ENCODE results near the gene AGO3. TPM values are rescaled to one million over a fixed set of nuclear protein-coding genes. Genes with fewer than 3 reads are reported as not detected.
"Not testable (repeated sequence)": the region's sequence is repeated elsewhere in the genome, so short reads cannot be mapped to it uniquely, and the experiment has no call there.

AGO3 gene
- total RNA-seq, 1 experiment from 2014 or later = 28.5 TPM

DNA sequence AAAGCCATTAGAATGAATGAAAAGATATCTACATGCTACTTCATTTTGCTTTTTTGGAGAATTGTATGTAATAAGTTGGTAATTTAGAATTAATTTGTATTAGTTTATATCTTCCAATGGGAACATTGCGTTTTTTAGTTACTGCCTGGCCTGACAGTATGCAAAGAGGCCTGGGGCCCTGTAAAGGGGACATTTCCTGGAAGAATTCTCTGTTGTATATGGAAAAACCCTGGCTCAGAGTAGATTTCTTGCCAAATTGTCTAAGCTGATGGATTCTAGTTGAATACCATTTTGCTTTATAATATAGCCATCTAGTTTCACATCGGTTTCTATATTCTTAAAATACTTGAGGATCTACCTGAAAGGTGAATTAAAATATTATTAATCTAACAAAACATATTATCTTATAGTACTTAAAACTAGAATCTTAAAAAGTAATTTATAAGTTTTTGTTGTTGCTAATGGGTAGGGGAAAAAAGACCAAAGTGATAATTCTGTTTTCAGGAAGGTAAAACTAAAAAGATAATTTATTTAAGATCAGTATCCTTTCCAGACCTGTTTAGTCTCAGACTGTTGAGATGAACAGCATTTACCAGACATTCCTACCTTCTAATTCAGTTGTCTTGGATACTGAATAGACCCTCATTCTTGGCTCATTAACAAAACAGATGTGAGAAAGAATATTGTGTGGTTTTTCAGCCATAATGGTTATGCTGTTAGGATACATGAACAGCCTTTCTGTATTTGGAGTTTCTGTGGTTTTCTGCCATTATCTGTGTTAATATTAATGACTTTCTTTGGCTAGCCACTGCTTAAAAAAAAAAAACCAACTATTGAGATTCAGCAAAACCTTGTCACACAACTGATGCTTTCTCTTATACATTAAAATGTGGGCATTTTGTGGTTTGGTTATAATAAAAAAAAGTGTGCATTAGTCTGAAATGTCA is 4.8 kb downstream of the AGO3 start:
- DNase-seq = no peak
- H3K27me3 ChIP-seq (ENCODE audit: control insufficient read depth, insufficient read depth, low read length) = no peaks in the 10 kb centered on the region
- H3K4me3 ChIP-seq (ENCODE audit: insufficient read depth, low read depth, low read length) = no peak overlapping the region
- no peaks in the 10 kb centered on the region for H3K36me3 ChIP-seq (replicated peaks; ENCODE audit: control insufficient read depth, insufficient read depth, low read length)

DNA sequence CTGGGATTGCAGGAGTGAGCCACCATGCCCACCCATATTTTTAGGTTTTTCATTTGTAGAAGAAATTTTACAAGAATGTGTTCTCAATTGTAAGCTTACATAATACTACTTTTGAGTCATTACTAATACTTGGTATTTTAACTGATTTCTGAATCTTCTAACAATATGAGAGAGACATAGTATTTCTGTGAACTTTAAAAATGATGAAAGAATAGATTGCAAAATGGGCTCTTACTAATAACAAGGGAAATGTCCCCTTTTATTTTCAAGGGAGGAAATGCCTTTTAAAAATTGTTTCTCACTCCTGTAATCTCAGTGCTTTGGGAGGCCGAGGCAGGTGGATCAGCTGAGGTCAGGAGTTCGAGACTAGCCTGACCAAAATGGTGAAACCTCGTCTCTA is 5.9 kb downstream of the AGO3 start:
- H3K36me3 ChIP-seq (replicated peaks; ENCODE audit: control insufficient read depth, insufficient read depth, low read length) = no peaks in the 10 kb centered on the region

GRCh38 chr1:35939484-35939883 is 8.6 kb downstream of the AGO3 start:
- H3K4me3 ChIP-seq (ENCODE audit: insufficient read depth, low read depth, low read length) = no peak overlapping the region
- no peaks in the 10 kb centered on the region for H3K36me3 ChIP-seq (replicated peaks; ENCODE audit: control insufficient read depth, insufficient read depth, low read length)
- no peak for DNase-seq
- no peaks in the 10 kb centered on the region for H3K27me3 ChIP-seq (ENCODE audit: control insufficient read depth, insufficient read depth, low read length)

More for the DNA sequence above, 5.9 kb downstream of the AGO3 start:
- Histone ChIP-seq H3K27me3 (ENCODE audit: control insufficient read depth, insufficient read depth, low read length) (no peaks in the 10 kb centered on the region), H3K4me3 (ENCODE audit: insufficient read depth, low read depth, low read length) (no peak overlapping the region)
- no peak for DNase-seq

DNA sequence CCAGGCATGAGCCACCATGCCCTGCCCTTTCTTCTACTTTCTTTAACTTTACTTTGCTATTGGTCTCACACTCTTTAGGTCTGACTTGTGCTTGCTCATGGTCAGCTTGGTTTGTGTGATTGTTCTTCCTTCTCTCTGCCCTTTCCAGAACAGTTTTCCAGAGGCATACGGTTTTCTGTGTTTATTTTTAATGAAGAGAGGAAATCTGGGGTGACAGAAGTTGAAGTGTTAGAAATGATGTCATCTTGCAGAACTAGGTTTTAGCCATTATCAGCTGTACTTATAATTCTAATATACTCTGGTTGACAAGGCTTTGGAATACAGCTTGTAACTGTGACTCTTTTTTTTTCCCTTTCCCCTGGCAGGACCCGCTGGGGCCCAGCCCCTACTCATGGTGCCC is 14.4 kb downstream of the AGO3 start:
- Histone ChIP-seq H3K36me3 (replicated peaks; ENCODE audit: control insufficient read depth, insufficient read depth, low read length) (no peaks in the 10 kb centered on the region), H3K4me3 (ENCODE audit: insufficient read depth, low read depth, low read length) (no peak overlapping the region), H3K27me3 (ENCODE audit: control insufficient read depth, insufficient read depth, low read length) (no peaks in the 10 kb centered on the region)
- no peak for DNase-seq

GRCh38 chr1:35947547-35947946 is 16.6 kb downstream of the AGO3 start:
- Histone ChIP-seq H3K27me3 (ENCODE audit: control insufficient read depth, insufficient read depth, low read length) (no peaks in the 10 kb centered on the region), H3K36me3 (replicated peaks; ENCODE audit: control insufficient read depth, insufficient read depth, low read length) (no peaks in the 10 kb centered on the region), H3K4me3 (ENCODE audit: insufficient read depth, low read depth, low read length) (no peak overlapping the region)
- no peak for DNase-seq

GRCh38 chr1:35958558-35958957 is 27.7 kb downstream of the AGO3 start:
- no peak for DNase-seq
- H3K4me3 ChIP-seq (ENCODE audit: insufficient read depth, low read depth, low read length) = no peak overlapping the region
- H3K36me3 ChIP-seq (replicated peaks; ENCODE audit: control insufficient read depth, insufficient read depth, low read length) = no peaks in the 10 kb centered on the region
- H3K27me3 ChIP-seq (ENCODE audit: control insufficient read depth, insufficient read depth, low read length) = no peaks in the 10 kb centered on the region

GRCh38 chr1:35959304-35959703 is 28.4 kb downstream of the AGO3 start:
- Histone ChIP-seq H3K4me3 (ENCODE audit: insufficient read depth, low read depth, low read length) (no peak overlapping the region), H3K27me3 (ENCODE audit: control insufficient read depth, insufficient read depth, low read length) (no peaks in the 10 kb centered on the region), H3K36me3 (replicated peaks; ENCODE audit: control insufficient read depth, insufficient read depth, low read length) (no peaks in the 10 kb centered on the region)
- DNase-seq = no peak

DNA sequence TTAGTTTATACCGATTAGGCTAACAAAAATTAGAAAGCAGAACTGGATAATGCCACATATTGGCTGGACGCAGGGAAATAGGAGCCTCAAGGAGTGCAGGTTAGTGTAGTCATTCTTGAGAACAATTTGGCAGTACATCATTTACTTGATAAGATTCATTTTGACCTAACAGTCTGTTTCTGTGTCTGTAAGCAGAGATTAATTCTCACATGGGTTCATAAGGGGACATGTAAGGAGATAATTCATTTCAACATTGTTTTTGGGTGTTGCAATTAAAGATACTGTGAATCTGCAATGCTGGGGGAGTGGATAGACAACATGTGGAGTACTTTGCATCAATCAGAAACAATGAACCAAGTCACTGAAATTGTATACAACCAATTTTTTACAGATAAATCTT is 32.0 kb downstream of the AGO3 start:
- Histone ChIP-seq H3K4me3 (ENCODE audit: insufficient read depth, low read depth, low read length) (no peak overlapping the region), H3K36me3 (replicated peaks; ENCODE audit: control insufficient read depth, insufficient read depth, low read length) (no peaks in the 10 kb centered on the region), H3K27me3 (ENCODE audit: control insufficient read depth, insufficient read depth, low read length) (no peaks in the 10 kb centered on the region)
- DNase-seq = no peak

DNA sequence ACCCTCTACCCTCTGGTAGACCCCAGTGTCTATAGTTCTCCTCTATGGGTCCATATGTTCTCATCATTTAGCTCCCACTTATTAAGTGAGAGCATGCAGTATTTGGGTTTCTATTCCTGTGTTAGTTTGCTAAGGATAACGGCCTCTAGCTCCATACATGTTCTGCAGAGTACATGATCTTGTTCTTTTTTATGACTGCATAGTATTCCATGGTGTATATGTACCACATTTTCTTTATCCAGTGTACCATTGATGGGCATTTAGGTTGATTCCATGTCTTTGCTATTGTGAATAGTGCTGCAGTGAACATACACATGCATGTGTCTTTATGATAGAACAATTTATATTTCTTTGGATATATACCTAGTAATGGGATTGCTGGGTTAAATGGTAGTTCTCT is 33.4 kb downstream of the AGO3 start:
- H3K36me3 ChIP-seq (replicated peaks; ENCODE audit: control insufficient read depth, insufficient read depth, low read length); H3K4me3 ChIP-seq (ENCODE audit: insufficient read depth, low read depth, low read length): not testable (repeated sequence)

DNA sequence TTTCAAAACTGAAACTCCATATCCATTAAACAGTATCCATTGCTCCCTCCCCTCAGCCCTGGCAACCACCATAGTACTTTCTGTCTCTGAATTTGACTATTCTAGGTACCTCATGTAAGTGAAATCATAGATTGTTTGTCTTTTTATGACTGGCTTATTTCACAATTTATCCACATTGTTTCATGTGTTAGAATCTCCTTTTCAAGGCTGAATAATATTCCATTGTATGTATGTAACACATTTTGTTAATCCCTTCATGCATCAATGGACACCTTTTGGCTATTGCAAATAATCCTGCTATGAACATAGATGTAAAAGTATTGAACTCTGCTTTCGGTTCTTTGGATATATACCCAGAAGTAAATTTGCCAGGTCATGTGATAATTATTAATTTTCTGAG is 37.5 kb downstream of the AGO3 start:
- DNase-seq = no peak
- Histone ChIP-seq H3K4me3 (ENCODE audit: insufficient read depth, low read depth, low read length) (no peak overlapping the region), H3K27me3 (ENCODE audit: control insufficient read depth, insufficient read depth, low read length) (no peaks in the 10 kb centered on the region), H3K36me3 (replicated peaks; ENCODE audit: control insufficient read depth, insufficient read depth, low read length) (no peaks in the 10 kb centered on the region; the same call in 1 of the 2 replicates)

More for the DNA sequence above, 33.4 kb downstream of the AGO3 start:
- not testable (repeated sequence) for DNase-seq; H3K27me3 ChIP-seq (ENCODE audit: control insufficient read depth, insufficient read depth, low read length)

GRCh38 chr1:35971601-35972000 is 40.7 kb downstream of the AGO3 start:
- DNase-seq = no peak
- Histone ChIP-seq H3K36me3 (replicated peaks; ENCODE audit: control insufficient read depth, insufficient read depth, low read length) (no peaks in the 10 kb centered on the region; the same call in 1 of the 2 replicates), H3K27me3 (ENCODE audit: control insufficient read depth, insufficient read depth, low read length) (no peaks in the 10 kb centered on the region)

DNA sequence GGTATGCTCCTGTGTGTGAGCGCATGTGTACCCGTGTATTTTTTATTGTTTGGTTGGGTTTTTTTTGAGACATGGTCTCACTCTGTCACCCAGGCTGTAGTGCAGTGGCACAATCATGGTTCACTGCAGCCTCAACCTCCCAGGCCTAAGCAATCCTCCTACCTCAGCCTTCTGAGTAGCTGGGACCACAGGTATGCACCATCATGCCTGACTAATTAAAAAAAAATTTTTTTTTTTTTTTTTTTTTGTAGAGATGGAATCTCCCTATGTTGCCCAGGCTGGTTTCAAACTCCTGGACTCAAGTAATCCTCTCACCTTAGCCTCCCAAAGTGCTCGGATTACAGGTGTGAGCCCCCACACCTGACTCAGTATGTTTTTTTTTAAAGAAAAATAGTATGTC is 41.7 kb downstream of the AGO3 start:
- H3K27me3 ChIP-seq (ENCODE audit: control insufficient read depth, insufficient read depth, low read length); H3K4me3 ChIP-seq (ENCODE audit: insufficient read depth, low read depth, low read length); H3K36me3 ChIP-seq (replicated peaks; ENCODE audit: control insufficient read depth, insufficient read depth, low read length); DNase-seq: not testable (repeated sequence)

More at GRCh38 chr1:35971601-35972000, 40.7 kb downstream of the AGO3 start:
- no peak overlapping the region for H3K4me3 ChIP-seq (ENCODE audit: insufficient read depth, low read depth, low read length)

DNA sequence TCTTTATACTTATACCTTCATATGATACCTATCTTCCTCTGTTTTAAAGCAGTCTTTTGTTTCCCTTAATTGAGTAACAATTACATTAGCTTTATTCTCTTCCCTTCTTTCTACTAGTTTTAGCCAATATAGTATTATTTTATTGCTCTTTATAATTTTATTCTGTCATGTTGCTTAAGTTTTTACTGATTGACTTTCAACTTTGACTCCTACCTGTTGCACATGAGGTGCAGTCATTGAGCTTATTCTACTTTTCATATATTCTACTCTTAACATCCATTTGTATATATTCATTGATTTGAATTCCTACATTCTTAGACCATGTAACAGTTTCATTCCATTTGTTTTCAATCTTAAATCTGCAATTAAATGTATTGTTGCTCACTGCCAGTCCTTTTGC is 49.2 kb downstream of the AGO3 start:
- DNase-seq = no peak
- no peaks in the 10 kb centered on the region for H3K27me3 ChIP-seq (ENCODE audit: control insufficient read depth, insufficient read depth, low read length)

GRCh38 chr1:35988237-35988636 is 57.3 kb downstream of the AGO3 start:
- Histone ChIP-seq H3K27me3 (ENCODE audit: control insufficient read depth, insufficient read depth, low read length) (no peaks in the 10 kb centered on the region), H3K36me3 (replicated peaks; ENCODE audit: control insufficient read depth, insufficient read depth, low read length) (no peaks in the 10 kb centered on the region), H3K4me3 (ENCODE audit: insufficient read depth, low read depth, low read length) (no peak overlapping the region)
- no peak for DNase-seq

More for the DNA sequence above, 49.2 kb downstream of the AGO3 start:
- no peaks in the 10 kb centered on the region; the same call in 1 of the 2 replicates for H3K36me3 ChIP-seq (replicated peaks; ENCODE audit: control insufficient read depth, insufficient read depth, low read length)
- H3K4me3 ChIP-seq (ENCODE audit: insufficient read depth, low read depth, low read length) = no peak overlapping the region

- H3K27me3 ChIP-seq (ENCODE audit: control insufficient read depth, insufficient read depth, low read length) = no peaks in the 10 kb centered on the region
These were observed 76.1 kb downstream of the AGO3 start for GRCh38 chr1:36006941-36007500.

More at GRCh38 chr1:36006941-36007500, 76.1 kb downstream of the AGO3 start:
- Histone ChIP-seq H3K36me3 (replicated peaks; ENCODE audit: control insufficient read depth, insufficient read depth, low read length) (no peaks in the 10 kb centered on the region; the same call in 1 of the 2 replicates), H3K4me3 (ENCODE audit: insufficient read depth, low read depth, low read length) (no peak overlapping the region)
- no peak for DNase-seq
